ENCODE data around the gene CACNA1C.

Gene CACNA1C

GRCh38 chr12:2393996-2394395 is 341.2 kb downstream of the CACNA1C start:
- no peak for TF ChIP-seq CTCF (IDR thresholded peaks at IDR 0.05; ENCODE audit: low read depth, low read length)
- no peak overlapping the region for H3K4me3 ChIP-seq (ENCODE audit: low read depth, low read length)

- TF ChIP-seq CTCF (IDR thresholded peaks at IDR 0.05; ENCODE audit: low read depth, low read length): peak; percentile 76
- H3K4me3 ChIP-seq (ENCODE audit: low read depth, low read length): no peak overlapping the region
Observed at GRCh38 chr12:2395354-2395977, 342.7 kb downstream of the CACNA1C start.

- no peak for TF ChIP-seq CTCF (IDR thresholded peaks at IDR 0.05; ENCODE audit: low read depth, low read length)
- H3K4me3 ChIP-seq (ENCODE audit: low read depth, low read length): no peak overlapping the region
Observed at GRCh38 chr12:2396448-2396871, 343.7 kb downstream of the CACNA1C start.

GRCh38 chr12:2397356-2398045 is 344.7 kb downstream of the CACNA1C start:
- no peak overlapping the region for H3K4me3 ChIP-seq (ENCODE audit: low read depth, low read length)
- no peak for TF ChIP-seq CTCF (IDR thresholded peaks at IDR 0.05; ENCODE audit: low read depth, low read length)

GRCh38 chr12:2401040-2401439 is 348.3 kb downstream of the CACNA1C start:
- no peak overlapping the region for H3K4me3 ChIP-seq (ENCODE audit: low read depth, low read length)
- TF ChIP-seq CTCF (IDR thresholded peaks at IDR 0.05; ENCODE audit: low read depth, low read length): no peak

GRCh38 chr12:2402073-2402579 is 349.3 kb downstream of the CACNA1C start:
- no peak for TF ChIP-seq CTCF (IDR thresholded peaks at IDR 0.05; ENCODE audit: low read depth, low read length)
- no peak overlapping the region for H3K4me3 ChIP-seq (ENCODE audit: low read depth, low read length)

Measured in WI38 (cell line).